ENCODE measurements around the gene APOBEC3C.

The APOBEC3C gene

DNA sequence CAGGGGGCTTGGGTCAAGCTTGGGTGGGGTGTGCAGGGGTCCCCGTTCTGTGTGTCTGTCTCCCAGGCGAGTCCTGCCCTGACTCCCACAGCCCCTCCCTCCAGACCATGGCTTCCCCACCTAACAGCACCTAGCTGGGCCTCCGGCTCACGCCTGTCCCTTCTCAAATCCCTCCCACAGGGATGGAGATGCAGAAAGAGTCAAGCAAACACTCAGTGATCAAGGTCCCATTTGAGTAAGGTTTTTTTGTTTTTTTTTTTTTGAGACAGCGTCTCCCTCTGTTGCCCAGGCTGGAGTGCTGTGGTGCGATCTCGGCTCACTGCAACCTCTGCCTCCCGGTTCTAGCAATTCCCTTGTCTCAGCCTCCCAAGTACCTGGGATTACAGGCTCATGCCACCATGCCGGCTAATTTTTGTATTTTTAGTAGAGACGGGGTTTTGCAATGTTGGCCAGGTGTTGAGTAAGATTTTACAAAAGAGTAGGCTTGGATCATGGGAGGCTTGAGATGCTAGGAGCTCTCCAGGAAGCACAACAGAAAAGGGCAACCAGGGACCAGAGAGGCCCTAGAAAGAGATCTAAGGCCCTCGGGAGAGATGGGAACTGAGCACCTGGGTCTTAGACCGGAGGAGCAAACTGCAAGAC, 12.6 kb downstream of the APOBEC3C start:
- H3K27ac ChIP-seq (ENCODE audit: low read depth, low read length, poor library complexity, severe bottlenecking), result no peak overlapping the region
- no peak overlapping the region for H3K9ac ChIP-seq (ENCODE audit: low read length)
- H2AFZ ChIP-seq (ENCODE audit: low read length), result no peak overlapping the region
- no peaks in the 10 kb centered on the region for H3K36me3 ChIP-seq (ENCODE audit: insufficient read depth, low read length)
- H3K4me1 ChIP-seq (ENCODE audit: insufficient read depth, low read length, severe bottlenecking), result no peaks in the 10 kb centered on the region
- H3F3A ChIP-seq (ENCODE audit: insufficient read depth, low read length), result no peaks in the 10 kb centered on the region
- TF ChIP-seq, protein P1, sequence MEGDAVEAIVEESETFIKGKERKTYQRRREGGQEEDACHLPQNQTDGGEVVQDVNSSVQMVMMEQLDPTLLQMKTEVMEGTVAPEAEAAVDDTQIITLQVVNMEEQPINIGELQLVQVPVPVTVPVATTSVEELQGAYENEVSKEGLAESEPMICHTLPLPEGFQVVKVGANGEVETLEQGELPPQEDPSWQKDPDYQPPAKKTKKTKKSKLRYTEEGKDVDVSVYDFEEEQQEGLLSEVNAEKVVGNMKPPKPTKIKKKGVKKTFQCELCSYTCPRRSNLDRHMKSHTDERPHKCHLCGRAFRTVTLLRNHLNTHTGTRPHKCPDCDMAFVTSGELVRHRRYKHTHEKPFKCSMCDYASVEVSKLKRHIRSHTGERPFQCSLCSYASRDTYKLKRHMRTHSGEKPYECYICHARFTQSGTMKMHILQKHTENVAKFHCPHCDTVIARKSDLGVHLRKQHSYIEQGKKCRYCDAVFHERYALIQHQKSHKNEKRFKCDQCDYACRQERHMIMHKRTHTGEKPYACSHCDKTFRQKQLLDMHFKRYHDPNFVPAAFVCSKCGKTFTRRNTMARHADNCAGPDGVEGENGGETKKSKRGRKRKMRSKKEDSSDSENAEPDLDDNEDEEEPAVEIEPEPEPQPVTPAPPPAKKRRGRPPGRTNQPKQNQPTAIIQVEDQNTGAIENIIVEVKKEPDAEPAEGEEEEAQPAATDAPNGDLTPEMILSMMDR (IDR thresholded peaks at IDR 0.05; ENCODE audit: low read length), result no peak
- TF ChIP-seq EZH2 (IDR thresholded peaks at IDR 0.05; ENCODE audit: borderline replicate concordance, low read length), result no peak
- H3K27me3 ChIP-seq (ENCODE audit: insufficient read depth, low read length), result no peaks in the 10 kb centered on the region
- no peaks in the 10 kb centered on the region for H3K9me3 ChIP-seq (ENCODE audit: low read length)
- no peak overlapping the region for H3K4me3 ChIP-seq (ENCODE audit: low read depth, low read length, poor library complexity, severe bottlenecking)
- no peaks in the 10 kb centered on the region for H3K9me2 ChIP-seq (ENCODE audit: low read depth, low read length)
- no peak overlapping the region for H3K4me2 ChIP-seq (ENCODE audit: low read length)
- no peaks in the 10 kb centered on the region for H3K79me2 ChIP-seq (ENCODE audit: insufficient read depth, low read length)
- H4K20me1 ChIP-seq (ENCODE audit: insufficient read depth, low read length), result no peaks in the 10 kb centered on the region

DNA sequence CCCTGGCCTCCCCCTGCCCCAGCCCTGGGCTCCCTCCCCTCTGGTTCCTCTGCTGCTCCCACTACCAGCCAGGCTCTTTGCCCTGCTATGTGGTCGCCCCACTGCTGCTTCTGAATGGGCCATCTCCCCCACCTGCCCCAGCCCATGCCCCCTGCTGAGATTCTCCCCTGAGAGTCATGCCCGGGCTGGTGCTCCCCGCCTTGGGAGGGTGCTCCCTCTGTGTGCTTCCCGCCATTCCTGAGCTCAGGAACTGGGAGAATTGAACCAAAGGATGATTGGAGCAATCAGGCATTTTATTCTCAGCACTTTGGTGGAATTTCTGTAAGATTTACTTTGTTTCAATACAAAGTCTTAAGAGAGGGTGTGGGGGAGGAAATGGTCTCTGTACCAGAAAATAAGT, 13.7 kb downstream of the APOBEC3C start:
- no peak overlapping the region for H2AFZ ChIP-seq (ENCODE audit: low read length)
- no peaks in the 10 kb centered on the region for H3K9me2 ChIP-seq (ENCODE audit: low read depth, low read length)
- no peaks in the 10 kb centered on the region for H3K36me3 ChIP-seq (ENCODE audit: insufficient read depth, low read length)
- no peaks in the 10 kb centered on the region for H3K27me3 ChIP-seq (ENCODE audit: insufficient read depth, low read length)
- no peaks in the 10 kb centered on the region for H4K20me1 ChIP-seq (ENCODE audit: insufficient read depth, low read length)
- H3K4me3 ChIP-seq (ENCODE audit: low read depth, low read length, poor library complexity, severe bottlenecking), result no peak overlapping the region
- H3K79me2 ChIP-seq (ENCODE audit: insufficient read depth, low read length), result no peaks in the 10 kb centered on the region
- no peaks in the 10 kb centered on the region for H3K4me1 ChIP-seq (ENCODE audit: insufficient read depth, low read length, severe bottlenecking)
- H3K9ac ChIP-seq (ENCODE audit: low read length), result no peak overlapping the region
- H3K27ac ChIP-seq (ENCODE audit: low read depth, low read length, poor library complexity, severe bottlenecking), result no peak overlapping the region
- no peaks in the 10 kb centered on the region for H3K9me3 ChIP-seq (ENCODE audit: low read length)
- no peak overlapping the region for H3K4me2 ChIP-seq (ENCODE audit: low read length)
- H3F3A ChIP-seq (ENCODE audit: insufficient read depth, low read length), result no peaks in the 10 kb centered on the region
- TF ChIP-seq, protein P1 (IDR thresholded peaks at IDR 0.05; ENCODE audit: low read length), result no peak
- no peak for TF ChIP-seq EZH2 (IDR thresholded peaks at IDR 0.05; ENCODE audit: borderline replicate concordance, low read length)

DNA sequence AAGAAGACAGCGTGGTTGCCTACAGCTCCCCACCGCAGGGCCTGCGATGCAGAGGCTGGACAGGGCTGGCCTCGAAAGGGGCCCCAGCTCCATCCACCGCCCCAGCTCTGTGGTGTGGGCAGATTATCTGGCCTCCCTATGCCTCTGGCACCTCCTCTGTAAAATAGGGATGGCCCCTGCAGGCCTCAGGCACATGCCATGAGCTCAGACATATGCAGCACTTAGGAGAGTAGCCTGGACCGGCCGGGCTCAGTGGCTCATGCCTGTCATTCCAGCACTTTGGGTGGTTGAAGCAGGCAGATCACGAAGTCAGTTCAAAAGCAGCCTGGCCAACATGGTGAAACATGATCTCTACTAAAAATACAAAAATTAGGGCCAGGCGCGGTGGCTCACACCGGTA, 14.2 kb downstream of the APOBEC3C start:
- H2AFZ ChIP-seq (ENCODE audit: low read length), result no peak overlapping the region
- H3K9me2 ChIP-seq (ENCODE audit: low read depth, low read length), result no peaks in the 10 kb centered on the region
- H3K79me2 ChIP-seq (ENCODE audit: insufficient read depth, low read length), result no peaks in the 10 kb centered on the region
- TF ChIP-seq EZH2 (IDR thresholded peaks at IDR 0.05; ENCODE audit: borderline replicate concordance, low read length), result no peak
- TF ChIP-seq, protein P1 (IDR thresholded peaks at IDR 0.05; ENCODE audit: low read length), result no peak
- no peaks in the 10 kb centered on the region for H4K20me1 ChIP-seq (ENCODE audit: insufficient read depth, low read length)
- H3K9me3 ChIP-seq (ENCODE audit: low read length), result no peaks in the 10 kb centered on the region
- no peak overlapping the region for H3K27ac ChIP-seq (ENCODE audit: low read depth, low read length, poor library complexity, severe bottlenecking)
- no peak overlapping the region for H3K9ac ChIP-seq (ENCODE audit: low read length)
- no peaks in the 10 kb centered on the region for H3F3A ChIP-seq (ENCODE audit: insufficient read depth, low read length)
- H3K4me2 ChIP-seq (ENCODE audit: low read length), result no peak overlapping the region
- H3K36me3 ChIP-seq (ENCODE audit: insufficient read depth, low read length), result no peaks in the 10 kb centered on the region
- no peak overlapping the region for H3K4me3 ChIP-seq (ENCODE audit: low read depth, low read length, poor library complexity, severe bottlenecking)
- H3K4me1 ChIP-seq (ENCODE audit: insufficient read depth, low read length, severe bottlenecking), result no peaks in the 10 kb centered on the region
- H3K27me3 ChIP-seq (ENCODE audit: insufficient read depth, low read length), result no peaks in the 10 kb centered on the region

Data from OCI-LY1 (cell line).